HepG2 (cell line): ENCODE measurements around the gene ZBBX. TPM values are rescaled to one million over a fixed set of nuclear protein-coding genes. Genes with fewer than 3 reads are reported as not detected.

ENCODE experiments used
- ATAC-seq: fragments of 200-7000 bp; cut with Tn5 transposase; 3 replicates; pipeline ENCODE4 v1.9.1; 2020; ENCODE audit warnings: mild to moderate bottlenecking, moderate library complexity
- BruUV-seq: library from RNA; stranded (reverse); fragments of 400-500 nt; replicated peaks from 2 replicates; lab custom pipeline; 2021; lab: Mats Ljungman, UMichigan
- CTCF ChIA-PET: fragments of 300-600 bp; formaldehyde crosslinking; extraction: SDS; loops from one replicate; lab custom pipeline; 2021; ENCODE audit warnings: low total read pairs, inconsistent platforms, low intra/inter-chr PET ratio; lab: Yijun Ruan, JAX
- POLR2A ChIA-PET: fragments of 350-600 bp; sonication (Branson Sonifier 250); formaldehyde crosslinking; loops from one replicate; lab custom pipeline; 2020; ENCODE audit warnings: antibody characterized with exemption, inconsistent platforms; lab: Yijun Ruan, JAX
- DNase-seq: peaks from one replicate; pipeline ENCODE4 v3.0.0-alpha.2; 2015; ENCODE audit warnings: low spot score
- FAIRE-seq: peaks from 3 replicates; lab custom pipeline; 2011; peaks lifted over from hg19 to GRCh38; lab: Jason Lieb, UNC
- H2AFZ ChIP-seq: one replicate; pipeline ENCODE4 v1.6.1; 2011; ENCODE audit warnings: low read length, inconsistent platforms
- H3K27ac ChIP-seq: fragments of 300-600 bp; 3 replicates; pipeline ENCODE4 v1.8.0; 2011; ENCODE audit warnings: mixed run types, mild to moderate bottlenecking, mixed read lengths, low read length, inconsistent platforms; ENCODE audit not compliant: insufficient read depth; ENCODE audit errors: extremely low read length
- H3K27me3 ChIP-seq, 2 experiments: fragments of 200-600 bp in 1 of 2; 2 replicates in 1 of 2; 3 replicates in 1 of 2; pipeline versions ENCODE4 v1.6.0 to v1.8.0; 2011; ENCODE audit warnings: low read length in 2 of 2, mild to moderate bottlenecking in 2 of 2, moderate library complexity in 2 of 2, inconsistent platforms in 1 of 2; ENCODE audit not compliant: insufficient read depth in 2 of 2, control insufficient read depth in 1 of 2
- H3K36me3 ChIP-seq, 2 experiments: fragments of 200-600 bp in 1 of 2; replicated peaks in 1 of 2; 2 replicates in 1 of 2; 3 replicates in 1 of 2; pipeline versions ENCODE4 v1.5.1 to v1.8.0; 2011; ENCODE audit warnings: low read length in 2 of 2, inconsistent platforms in 1 of 2; ENCODE audit not compliant: insufficient read depth in 2 of 2, control insufficient read depth in 1 of 2
- H3K4me1 ChIP-seq: 2 replicates; pipeline ENCODE4 v1.5.1; 2012; ENCODE audit warnings: low read length, inconsistent platforms; ENCODE audit not compliant: insufficient read depth
- H3K4me2 ChIP-seq: 2 replicates; pipeline ENCODE4 v1.6.0; 2011; ENCODE audit warnings: low read depth, low read length, inconsistent platforms
- H3K4me3 ChIP-seq, 3 experiments: fragments of 200-600 bp in 1 of 3; sonication (generic), shearing (Covaris generic) in 1 of 3; replicated peaks in 1 of 3; 2 replicates each; pipeline ENCODE4 v1.5.1; 2011 to 2016; ENCODE audit warnings: low read length in 3 of 3, inconsistent platforms in 2 of 3, low read depth in 2 of 3, mild to moderate bottlenecking in 2 of 3, control low read depth in 1 of 3, mixed read lengths in 1 of 3; ENCODE audit not compliant: insufficient read depth in 1 of 3
- H3K79me2 ChIP-seq: one replicate; pipeline ENCODE4 v1.6.1; 2011; ENCODE audit warnings: low read length, inconsistent platforms; ENCODE audit not compliant: insufficient read depth
- H3K9ac ChIP-seq: 2 replicates; pipeline ENCODE4 v1.6.0; 2011; ENCODE audit warnings: mild to moderate bottlenecking, low read depth, low read length, inconsistent platforms; ENCODE audit not compliant: insufficient read depth
- H3K9me3 ChIP-seq: 2 replicates; pipeline ENCODE4 v1.5.1; 2012; ENCODE audit warnings: mild to moderate bottlenecking, low read length
- H4K20me1 ChIP-seq: 2 replicates; pipeline ENCODE4 v1.6.0; 2011; ENCODE audit warnings: inconsistent platforms, mild to moderate bottlenecking, low read length, moderate library complexity; ENCODE audit not compliant: insufficient read depth
- ARNT ChIP-seq: fragments of 450-650 bp; IDR thresholded peaks from 2 replicates; pipeline ENCODE4 v1.6.1; 2017
- BCL6 ChIP-seq: IDR thresholded peaks from 2 replicates; pipeline ENCODE4 v1.6.1; 2016; ENCODE audit warnings: missing genetic modification reagents, missing compliant biosample characterization
- FOXJ3 ChIP-seq: sonication (generic); formaldehyde crosslinking; IDR thresholded peaks from 2 replicates; pipeline ENCODE4 v1.4.0; 2020; ENCODE audit warnings: missing genetic modification reagents, mild to moderate bottlenecking, borderline replicate concordance
- FOXP1 ChIP-seq, 2 experiments: fragments of 450-650 bp in 1 of 2; IDR thresholded peaks; 2 replicates each; pipeline ENCODE4 v1.6.1; 2017 to 2018; ENCODE audit warnings: antibody characterized with exemption in 1 of 2
- MIXL1 ChIP-seq: IDR thresholded peaks from 2 replicates; pipeline ENCODE4 v1.6.1; 2016
- RXRB ChIP-seq: IDR thresholded peaks from 2 replicates; pipeline ENCODE4 v1.6.1; 2016; ENCODE audit warnings: borderline replicate concordance, missing genetic modification reagents, missing compliant biosample characterization
- SAP130 ChIP-seq: IDR thresholded peaks from 2 replicates; pipeline ENCODE4 v1.6.1; 2016; ENCODE audit warnings: low read depth
- SKI ChIP-seq: fragments of 450-650 bp; IDR thresholded peaks from one replicate; pipeline ENCODE4 v1.6.1; 2018; ENCODE audit warnings: mild to moderate bottlenecking; ENCODE audit not compliant: partially characterized antibody
- SOX13 ChIP-seq, 3 experiments: fragments of 450-650 bp in 1 of 3; sonication (generic) in 1 of 3; formaldehyde crosslinking in 1 of 3; IDR thresholded peaks in 2 of 3; conservative IDR thresholded peaks in 1 of 3; 2 replicates each; pipeline versions ENCODE4 v1.5.0 to v1.6.1; 2016 to 2020; ENCODE audit warnings: antibody characterized with exemption in 1 of 3, mild to moderate bottlenecking in 1 of 3, missing compliant biosample characterization in 1 of 3, missing genetic modification reagents in 1 of 3, moderate library complexity in 1 of 3
- THAP8 ChIP-seq: sonication (generic); formaldehyde crosslinking; IDR thresholded peaks from 2 replicates; pipeline ENCODE4 v1.5.1; 2020; ENCODE audit warnings: missing genetic modification reagents, mild to moderate bottlenecking, borderline replicate concordance
- ZFP62 ChIP-seq: sonication (generic); formaldehyde crosslinking; IDR thresholded peaks from 2 replicates; pipeline ENCODE4 v1.4.0; 2020; ENCODE audit warnings: missing genetic modification reagents
- ZNF432 ChIP-seq: sonication (generic); formaldehyde crosslinking; IDR thresholded peaks from 2 replicates; pipeline ENCODE4 v1.5.0; 2020; ENCODE audit warnings: missing genetic modification reagents, mild to moderate bottlenecking, borderline replicate concordance
- ZNF615 ChIP-seq: sonication (generic); formaldehyde crosslinking; IDR thresholded peaks from 2 replicates; pipeline ENCODE4 v1.5.0; 2020; ENCODE audit warnings: mild to moderate bottlenecking, missing genetic modification reagents, borderline replicate concordance
- ZNF75D ChIP-seq: sonication (generic); formaldehyde crosslinking; IDR thresholded peaks from 2 replicates; pipeline ENCODE4 v1.8.1; 2023; ENCODE audit warnings: missing genetic modification reagents, mild to moderate bottlenecking, borderline replicate concordance
- WGBS: methylation state at CpG from one replicate; pipeline ENCODE4 v1.1.6; 2017; ENCODE audit warnings: low lambda C conversion rate; 5-methylcytosine and 5-hydroxymethylcytosine counted together
- in situ Hi-C: cut with HindIII; loops from 2 replicates; pipeline ENCODE4 v1.10.0; 2017; ENCODE audit warnings: low pct_unique_long_range_greater_than_20kb; ENCODE audit not compliant: extremely low pct_ligation_motif_present
- intact Hi-C: fragments of 100-400 bp; cut with micrococcal nuclease; formaldehyde crosslinking; loops from one replicate; pipeline ENCODE4 v1.10.0; 2022; ENCODE audit not compliant: unreplicated experiment
- polyA plus RNA-seq, 8 experiments: library from polyadenylated mRNA; depleted of rRNA in 3 of 8; stranded (reverse) in 7 of 8; unstranded in 1 of 8; fragments of >200 nt; fragmentation: Illumina TruSeq in 4 of 8; extraction: Trizol in 4 of 8; gene quantifications; 2 replicates each; pipeline versions ENCODE4 v1.2.1 to v1.2.3, GENCODE V29; 2011 to 2016; ENCODE audit warnings: low read depth in 4 of 8, missing spikeins in 1 of 8, mixed read lengths in 1 of 8; ENCODE audit not compliant: insufficient read depth in 1 of 8
- total RNA-seq, 5 experiments: library from RNA; depleted of rRNA; stranded (reverse); fragments of >200 nt; fragmentation: Illumina TruSeq; extraction: Trizol; gene quantifications; 2 replicates each; pipeline ENCODE4 v1.2.3, GENCODE V29; 2016; ENCODE audit warnings: low read depth in 1 of 5
- TF ChIP-seq, protein P1 (sequence below): IDR thresholded peaks from 2 replicates; pipeline ENCODE4 v1.6.1; 2016; ENCODE audit warnings: mild to moderate bottlenecking
- TF ChIP-seq, protein P2 (sequence below): sonication (generic); formaldehyde crosslinking; IDR thresholded peaks from 2 replicates; pipeline ENCODE4 v1.8.0; 2022; ENCODE audit warnings: missing genetic modification reagents, mild to moderate bottlenecking, borderline replicate concordance

Gene ZBBX
- total and polyA plus RNA-seq, 2 of the 13 experiments (the other 11 are each of a cell fraction or from before 2014, with no cell fraction given) = not detected

GRCh38 chr3:167305340-167305890, 74.7 kb downstream of the ZBBX start:
- no peaks in the 10 kb centered on the region for H3K79me2 ChIP-seq
- no peak for DNase-seq
- in situ Hi-C loops = no loop called here
- ChIA-PET POLR2A (no interaction called here), CTCF (no interaction called here)
- TF ChIP-seq ZNF432 (CRISPR knock-in tag) (no peak), ARNT (no peak), THAP8 (CRISPR knock-in tag) (no peak)
- TF ChIP-seq, protein P1, sequence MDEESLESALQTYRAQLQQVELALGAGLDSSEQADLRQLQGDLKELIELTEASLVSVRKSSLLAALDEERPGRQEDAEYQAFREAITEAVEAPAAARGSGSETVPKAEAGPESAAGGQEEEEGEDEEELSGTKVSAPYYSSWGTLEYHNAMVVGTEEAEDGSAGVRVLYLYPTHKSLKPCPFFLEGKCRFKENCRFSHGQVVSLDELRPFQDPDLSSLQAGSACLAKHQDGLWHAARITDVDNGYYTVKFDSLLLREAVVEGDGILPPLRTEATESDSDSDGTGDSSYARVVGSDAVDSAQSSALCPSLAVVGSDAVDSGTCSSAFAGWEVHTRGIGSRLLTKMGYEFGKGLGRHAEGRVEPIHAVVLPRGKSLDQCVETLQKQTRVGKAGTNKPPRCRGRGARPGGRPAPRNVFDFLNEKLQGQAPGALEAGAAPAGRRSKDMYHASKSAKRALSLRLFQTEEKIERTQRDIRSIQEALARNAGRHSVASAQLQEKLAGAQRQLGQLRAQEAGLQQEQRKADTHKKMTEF = no peak
- no peak overlapping the region for H2AFZ ChIP-seq
- intact Hi-C loops = no loop called here
- no TSS peak for BruUV-seq
- H3K27ac ChIP-seq = no peak overlapping the region
- WGBS = 0% methylated on average over 1 of the region's 1 CpG
- no peaks in the 10 kb centered on the region for H3K27me3 ChIP-seq
- H3K4me1 ChIP-seq = peaks cover 13% of the 10 kb centered on the region; the same call in 1 of the 2 replicates
- no peaks in the 10 kb centered on the region for H4K20me1 ChIP-seq
- H3K9me3 ChIP-seq = no peaks in the 10 kb centered on the region
- H3K4me3 ChIP-seq = no peak overlapping the region
- FAIRE-seq = no peak
- no peak overlapping the region for H3K9ac ChIP-seq
- no peak overlapping the region for H3K4me2 ChIP-seq
- ATAC-seq = no peak
- no peaks in the 10 kb centered on the region for H3K36me3 ChIP-seq

DNA sequence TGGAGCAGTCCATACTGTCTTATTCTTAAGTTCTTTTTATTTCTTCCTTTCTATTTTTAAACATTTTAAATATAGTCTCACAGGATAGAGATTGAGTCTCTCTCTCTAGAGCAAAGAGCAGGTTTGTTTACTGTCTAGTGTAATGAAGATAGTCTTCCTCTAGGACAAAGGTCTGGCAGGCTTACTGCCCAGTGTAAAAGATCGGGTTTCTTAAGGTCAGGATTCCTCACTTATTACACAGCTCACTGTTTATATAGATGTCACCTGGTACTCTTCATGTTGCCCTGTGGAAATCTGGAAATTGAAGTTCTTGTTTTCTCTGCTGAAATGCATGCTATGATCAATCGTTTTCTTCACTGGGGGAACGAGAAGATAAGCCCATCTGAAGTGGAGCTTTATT, 76.0 kb downstream of the ZBBX start:
- WGBS = 0% methylated on average over 3 of the region's 3 CpGs
- no peaks in the 10 kb centered on the region for H4K20me1 ChIP-seq
- peaks cover 13% of the 10 kb centered on the region; the same call in 1 of the 2 replicates for H3K4me1 ChIP-seq
- intact Hi-C loops = no loop called here
- DNase-seq (peak; percentile 18), ATAC-seq (peak; percentile 98), FAIRE-seq (no peak)
- H2AFZ ChIP-seq = no peak overlapping the region
- H3K36me3 ChIP-seq = no peaks in the 10 kb centered on the region
- no peak overlapping the region for H3K4me2 ChIP-seq
- H3K79me2 ChIP-seq = no peaks in the 10 kb centered on the region
- in situ Hi-C loops = no loop called here
- H3K27ac ChIP-seq = no peak overlapping the region
- H3K9ac ChIP-seq = no peak overlapping the region
- no peak overlapping the region for H3K4me3 ChIP-seq
- no TSS peak for BruUV-seq
- ChIA-PET POLR2A (no interaction called here), CTCF (no interaction called here)
- H3K9me3 ChIP-seq = no peaks in the 10 kb centered on the region
- no peaks in the 10 kb centered on the region for H3K27me3 ChIP-seq
- TF ChIP-seq FOXJ3 (CRISPR knock-in tag) = peak; percentile 39; the same call in 1 of the 2 replicates
- no peak for TF ChIP-seq ZFP62
- peak; percentile 37 for TF ChIP-seq SKI
- no peak for TF ChIP-seq SOX13 (IDR thresholded peaks at IDR 0.05)
- TF ChIP-seq SOX13 (CRISPR knock-in tag; conservative IDR thresholded peaks at IDR 0.05 in 1 of 2, IDR thresholded peaks at IDR 0.05 in 1 of 2) = peak in 1 of 2 experiments; percentile 6; a peak in 1 of 4 replicates
- no peak for TF ChIP-seq SAP130
- peak; percentile 94 for TF ChIP-seq RXRB (CRISPR knock-in tag)
- peak; percentile 40; the same call in 1 of the 2 replicates for TF ChIP-seq BCL6 (CRISPR knock-in tag)
- TF ChIP-seq FOXP1 (IDR thresholded peaks at IDR 0.05) = no peak
- TF ChIP-seq FOXP1 (CRISPR knock-in tag; IDR thresholded peaks at IDR 0.05) = 0 out of 2 replicates have a peak, but pooled peaks have one; percentile 19
- TF ChIP-seq, protein P2, sequence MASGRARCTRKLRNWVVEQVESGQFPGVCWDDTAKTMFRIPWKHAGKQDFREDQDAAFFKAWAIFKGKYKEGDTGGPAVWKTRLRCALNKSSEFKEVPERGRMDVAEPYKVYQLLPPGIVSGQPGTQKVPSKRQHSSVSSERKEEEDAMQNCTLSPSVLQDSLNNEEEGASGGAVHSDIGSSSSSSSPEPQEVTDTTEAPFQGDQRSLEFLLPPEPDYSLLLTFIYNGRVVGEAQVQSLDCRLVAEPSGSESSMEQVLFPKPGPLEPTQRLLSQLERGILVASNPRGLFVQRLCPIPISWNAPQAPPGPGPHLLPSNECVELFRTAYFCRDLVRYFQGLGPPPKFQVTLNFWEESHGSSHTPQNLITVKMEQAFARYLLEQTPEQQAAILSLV (CRISPR knock-in tag) = no peak
- no peak for TF ChIP-seq ZNF75D (CRISPR knock-in tag)
- TF ChIP-seq ZNF615 (CRISPR knock-in tag) = no peak
- peak; percentile 69 for TF ChIP-seq MIXL1 (CRISPR knock-in tag)
